Esophagus squamous epithelium (tissue), 4 donors: Measurements from ENCODE around the gene ZNF436.

ENCODE experiments used
- CTCF ChIP-seq, 6 experiments: fragments of 450-650 bp in 4 of 6; fragments of 200-600 bp in 2 of 6; sonication (generic) in 2 of 6; IDR thresholded peaks; one replicate each; pipeline ENCODE4 v1.5.1; 2016 to 2019; ENCODE audit warnings: antibody characterized with exemption in 6 of 6, mild to moderate bottlenecking in 4 of 6, moderate library complexity in 4 of 6
- POLR2A ChIP-seq, 4 donors: fragments of 450-650 bp; IDR thresholded peaks; one replicate each; pipeline ENCODE4 v1.6.1; 2017; ENCODE audit warnings: antibody characterized with exemption in 4 of 4, mild to moderate bottlenecking in 4 of 4, moderate library complexity in 3 of 4

- TF ChIP-seq CTCF (IDR thresholded peaks at IDR 0.05) (no peak), POLR2A (IDR thresholded peaks at IDR 0.05) (no peak)
Observed at GRCh38 chr1:23395154-23395724, 25.6 kb upstream of the ZNF436 start.
